Ectodermal cell (in vitro differentiated cells): ENCODE measurements around the gene ADAM8.
"Not testable (repeated sequence)": the region's sequence is repeated elsewhere in the genome, so short reads cannot be mapped to it uniquely, and the experiment has no call there.

Source experiments
- H3K27ac ChIP-seq: 2 replicates; pipeline ENCODE4 v1.7.0; 2013; ENCODE audit warnings: mild to moderate bottlenecking, low read depth, low read length; ENCODE audit not compliant: insufficient read depth, poor library complexity, severe bottlenecking
- H3K27me3 ChIP-seq: 2 replicates; pipeline ENCODE4 v1.7.0; 2013; ENCODE audit warnings: mild to moderate bottlenecking, low read length; ENCODE audit not compliant: insufficient read depth, control insufficient read depth, poor library complexity, severe bottlenecking
- H3K36me3 ChIP-seq: one replicate; pipeline ENCODE4 v1.7.0; 2013; ENCODE audit warnings: low read length; ENCODE audit not compliant: control insufficient read depth, insufficient read depth
- H3K4me1 ChIP-seq: one replicate; pipeline ENCODE4 v1.7.0; 2013; ENCODE audit warnings: low read length; ENCODE audit not compliant: control insufficient read depth, insufficient read depth
- H3K4me3 ChIP-seq: 2 replicates; pipeline ENCODE4 v1.7.0; 2013; ENCODE audit warnings: low read depth, low read length, control low read depth; ENCODE audit not compliant: insufficient read depth
- H3K9me3 ChIP-seq: 2 replicates; pipeline ENCODE4 v1.7.0; 2013; ENCODE audit warnings: mild to moderate bottlenecking, low read length, moderate library complexity; ENCODE audit not compliant: control insufficient read depth
- WGBS, 2 experiments: methylation state at CpG; one replicate each; pipeline ENCODE4 v1.1.7; 2013; ENCODE audit warnings: missing lambda C conversion rate in 2 of 2; 5-methylcytosine and 5-hydroxymethylcytosine counted together

The ADAM8 gene

DNA sequence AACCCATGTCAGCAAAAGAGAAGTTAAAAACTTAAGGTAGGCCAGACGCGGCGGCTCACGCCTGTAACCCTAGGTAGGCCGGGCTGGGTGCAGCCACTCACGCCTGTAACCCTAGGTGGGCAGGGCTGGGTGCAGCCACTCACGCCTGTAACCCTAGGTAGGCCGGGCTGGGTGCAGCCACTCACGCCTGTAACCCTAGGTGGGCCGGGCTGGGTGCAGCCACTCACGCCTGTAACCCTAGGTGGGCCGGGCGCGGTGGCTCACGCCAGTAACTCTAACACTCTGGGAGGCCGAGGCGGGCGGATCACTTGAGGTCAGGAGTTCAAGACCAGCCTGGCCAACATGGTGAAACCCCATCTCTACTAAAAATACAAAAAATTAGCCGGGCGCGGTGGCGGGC lies 54.9 kb downstream of the ADAM8 start:
- H3K27me3 ChIP-seq: peaks cover 13% of the 10 kb centered on the region
- not testable (repeated sequence) for H3K4me3 ChIP-seq, H3K27ac ChIP-seq, H3K36me3 ChIP-seq, H3K4me1 ChIP-seq, H3K9me3 ChIP-seq
- 83 to 92% methylated on average over 18 to 20 of the region's 22 CpGs for WGBS, 2 experiments

DNA sequence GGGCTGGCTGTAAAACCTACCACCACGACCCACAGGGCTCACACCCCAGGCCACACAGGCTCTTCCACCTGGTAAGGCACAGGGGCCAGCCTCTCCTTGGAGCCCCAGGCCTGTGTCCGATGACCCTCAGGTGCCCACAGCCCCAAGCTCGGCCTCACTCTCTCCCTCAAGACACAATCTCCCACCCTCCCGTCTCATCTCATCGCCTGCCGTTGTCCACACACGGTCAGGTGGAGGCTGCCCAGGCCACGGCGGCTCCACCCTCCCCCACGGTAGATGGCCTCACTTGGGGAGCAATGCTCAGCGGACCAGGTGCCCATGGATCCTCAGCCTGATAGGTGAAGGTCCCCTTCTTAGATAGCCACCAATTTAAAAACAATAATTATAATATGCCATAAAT lies 55.3 kb downstream of the ADAM8 start:
- Histone ChIP-seq H3K27ac (no peak overlapping the region), H3K9me3 (no peaks in the 10 kb centered on the region), H3K4me3 (no peak overlapping the region), H3K4me1 (no peaks in the 10 kb centered on the region), H3K27me3 (peaks cover 11% of the 10 kb centered on the region), H3K36me3 (no peaks in the 10 kb centered on the region)
- 91 to 97% methylated on average over 11 of the region's 11 CpGs for WGBS, 2 experiments

DNA sequence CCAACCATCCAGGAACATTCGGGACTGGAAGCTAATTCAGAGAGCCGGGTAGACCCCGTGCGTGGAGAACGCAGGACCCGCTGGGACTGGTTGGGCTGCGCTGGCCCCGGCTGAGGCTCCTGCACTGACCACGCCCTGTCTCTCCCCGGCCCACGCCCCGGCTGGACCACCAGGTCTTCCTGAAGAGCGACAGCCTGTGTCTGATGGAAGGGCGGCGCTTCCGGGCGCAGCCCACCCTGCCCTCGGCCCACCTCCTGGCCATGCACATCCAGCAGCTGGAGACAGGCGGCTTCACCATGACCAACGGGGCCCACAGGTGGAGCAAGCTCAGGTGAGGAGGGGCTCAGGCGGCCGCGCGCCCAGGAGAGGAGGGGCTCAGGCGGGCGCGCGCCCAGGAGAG lies 56.9 kb downstream of the ADAM8 start:
- WGBS, 2 experiments: 21 to 26% methylated on average over 28 of the region's 28 CpGs
- Histone ChIP-seq H3K9me3 (no peaks in the 10 kb centered on the region), H3K27me3 (peaks cover 10% of the 10 kb centered on the region), H3K4me3 (peak overlapping the region; percentile 14), H3K4me1 (no peaks in the 10 kb centered on the region), H3K36me3 (no peaks in the 10 kb centered on the region), H3K27ac (no peak overlapping the region)

DNA sequence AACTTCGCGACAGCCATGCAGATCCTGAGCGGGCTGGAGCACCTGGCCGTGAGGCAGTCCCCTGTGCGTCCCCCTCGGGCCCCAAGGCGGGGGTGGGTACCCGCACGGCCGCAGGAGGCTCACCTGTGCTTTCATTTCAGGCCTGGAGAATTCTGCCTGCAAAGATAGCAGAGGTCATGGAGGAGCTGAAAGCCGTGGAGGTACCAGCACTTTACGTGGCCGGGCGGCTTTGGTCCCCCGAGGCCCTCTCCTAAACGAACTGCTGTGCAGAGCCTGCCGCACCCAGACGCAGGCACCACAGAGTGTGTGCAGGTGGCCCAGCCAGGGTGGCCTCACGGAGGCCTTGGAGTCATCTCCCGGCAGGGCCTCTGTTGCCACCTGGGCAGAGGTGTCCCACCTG lies 57.8 kb downstream of the ADAM8 start:
- no peaks in the 10 kb centered on the region for H3K36me3 ChIP-seq
- H3K4me3 ChIP-seq: no peak overlapping the region
- WGBS, 2 experiments: 93 to 94% methylated on average over 20 of the region's 20 CpGs
- H3K4me1 ChIP-seq: no peaks in the 10 kb centered on the region
- peaks cover 10% of the 10 kb centered on the region for H3K27me3 ChIP-seq
- H3K9me3 ChIP-seq: no peaks in the 10 kb centered on the region
- H3K27ac ChIP-seq: no peak overlapping the region

DNA sequence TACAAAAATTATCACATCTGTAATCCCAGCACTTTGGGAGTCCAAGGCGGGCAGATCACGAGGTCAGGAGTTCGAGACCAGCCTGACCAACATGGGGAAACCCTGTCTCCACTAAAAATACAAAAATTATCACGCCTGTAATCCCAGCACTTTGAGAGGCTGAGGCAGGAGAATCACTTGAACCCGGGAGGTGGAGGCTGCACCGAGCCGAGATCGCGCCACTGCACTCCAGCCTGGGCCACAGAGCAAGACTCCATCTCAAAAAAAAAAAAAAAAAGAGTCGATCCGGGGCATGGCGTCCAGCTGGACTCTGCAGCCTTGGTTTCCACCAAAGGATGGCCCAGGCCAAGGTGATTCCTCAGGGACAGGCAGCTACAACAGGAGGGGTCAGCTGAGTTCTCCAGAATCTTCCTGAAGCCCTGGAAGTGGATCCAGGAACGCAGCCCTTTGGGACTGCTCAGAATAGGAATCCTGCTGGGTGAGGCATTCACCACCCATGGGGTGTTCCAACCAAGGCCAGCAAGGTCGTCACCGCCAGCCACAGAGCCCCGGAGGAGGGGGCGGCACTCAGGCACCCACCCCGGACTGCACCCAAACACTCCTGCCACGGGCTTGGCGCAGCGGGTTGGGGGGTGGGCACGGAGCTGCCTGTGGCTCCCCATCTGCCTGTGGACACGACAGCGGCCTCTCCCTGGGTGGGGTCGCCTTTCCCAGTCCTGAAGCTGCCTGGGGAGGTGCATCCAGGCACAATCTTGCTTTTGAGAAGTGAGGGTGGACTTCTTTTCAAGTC lies 58.7 kb downstream of the ADAM8 start:
- Histone ChIP-seq H3K4me1 (no peaks in the 10 kb centered on the region), H3K27me3 (peaks cover 10% of the 10 kb centered on the region), H3K9me3 (no peaks in the 10 kb centered on the region), H3K27ac (no peak overlapping the region), H3K36me3 (no peaks in the 10 kb centered on the region), H3K4me3 (no peak overlapping the region)
- WGBS, 2 experiments: 88 to 90% methylated on average over 25 of the region's 25 CpGs

DNA sequence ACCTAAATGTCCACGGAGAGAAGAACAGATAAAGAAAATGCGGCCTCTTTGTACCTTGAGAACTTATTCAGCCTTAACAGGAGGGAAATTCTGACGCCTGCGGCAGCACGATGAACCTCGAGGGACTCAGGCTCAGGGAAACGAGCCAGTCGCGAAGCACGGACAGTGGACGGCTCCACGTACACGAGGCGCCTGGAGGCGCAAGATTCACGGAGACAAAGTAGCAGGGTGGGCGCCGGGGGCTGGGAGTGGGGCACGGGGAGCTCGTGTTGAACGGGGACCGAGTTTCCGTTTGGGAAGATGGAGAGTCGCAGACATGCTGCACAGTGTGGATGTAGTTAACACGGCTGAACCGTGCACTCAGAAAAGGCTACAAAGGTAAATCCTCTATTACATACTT lies 59.9 kb downstream of the ADAM8 start:
- 90 to 92% methylated on average over 26 of the region's 26 CpGs for WGBS, 2 experiments
- no peak overlapping the region for H3K27ac ChIP-seq

DNA sequence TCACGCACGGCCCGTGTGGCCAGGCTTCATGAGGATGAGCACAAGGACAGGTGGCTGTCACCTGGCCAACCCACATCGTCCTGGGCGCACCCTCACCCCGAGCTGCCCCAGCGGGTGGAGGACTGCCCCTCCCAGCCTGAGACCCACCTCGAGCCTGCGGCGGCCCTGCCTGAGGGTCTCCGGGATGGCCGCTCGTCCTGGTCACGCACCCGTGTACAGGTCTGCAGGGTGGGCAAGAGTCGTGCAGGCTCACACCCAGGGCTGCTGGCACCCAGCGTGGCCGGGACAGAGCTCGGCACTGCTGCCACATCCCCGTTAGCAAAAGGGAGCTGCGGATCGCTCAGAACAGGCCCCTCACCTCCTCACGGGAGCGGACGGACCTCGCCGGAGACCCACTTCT lies 61.1 kb downstream of the ADAM8 start:
- Histone ChIP-seq H3K36me3 (no peaks in the 10 kb centered on the region), H3K4me1 (no peaks in the 10 kb centered on the region), H3K27me3 (peaks cover 10% of the 10 kb centered on the region), H3K9me3 (no peaks in the 10 kb centered on the region), H3K4me3 (no peak overlapping the region), H3K27ac (no peak overlapping the region)
- 95 to 96% methylated on average over 27 of the region's 27 CpGs for WGBS, 2 experiments

More for the DNA sequence above, 59.9 kb downstream of the ADAM8 start:
- Histone ChIP-seq H3K4me1 (no peaks in the 10 kb centered on the region), H3K27me3 (peaks cover 10% of the 10 kb centered on the region), H3K36me3 (no peaks in the 10 kb centered on the region), H3K9me3 (no peaks in the 10 kb centered on the region), H3K4me3 (no peak overlapping the region)

DNA sequence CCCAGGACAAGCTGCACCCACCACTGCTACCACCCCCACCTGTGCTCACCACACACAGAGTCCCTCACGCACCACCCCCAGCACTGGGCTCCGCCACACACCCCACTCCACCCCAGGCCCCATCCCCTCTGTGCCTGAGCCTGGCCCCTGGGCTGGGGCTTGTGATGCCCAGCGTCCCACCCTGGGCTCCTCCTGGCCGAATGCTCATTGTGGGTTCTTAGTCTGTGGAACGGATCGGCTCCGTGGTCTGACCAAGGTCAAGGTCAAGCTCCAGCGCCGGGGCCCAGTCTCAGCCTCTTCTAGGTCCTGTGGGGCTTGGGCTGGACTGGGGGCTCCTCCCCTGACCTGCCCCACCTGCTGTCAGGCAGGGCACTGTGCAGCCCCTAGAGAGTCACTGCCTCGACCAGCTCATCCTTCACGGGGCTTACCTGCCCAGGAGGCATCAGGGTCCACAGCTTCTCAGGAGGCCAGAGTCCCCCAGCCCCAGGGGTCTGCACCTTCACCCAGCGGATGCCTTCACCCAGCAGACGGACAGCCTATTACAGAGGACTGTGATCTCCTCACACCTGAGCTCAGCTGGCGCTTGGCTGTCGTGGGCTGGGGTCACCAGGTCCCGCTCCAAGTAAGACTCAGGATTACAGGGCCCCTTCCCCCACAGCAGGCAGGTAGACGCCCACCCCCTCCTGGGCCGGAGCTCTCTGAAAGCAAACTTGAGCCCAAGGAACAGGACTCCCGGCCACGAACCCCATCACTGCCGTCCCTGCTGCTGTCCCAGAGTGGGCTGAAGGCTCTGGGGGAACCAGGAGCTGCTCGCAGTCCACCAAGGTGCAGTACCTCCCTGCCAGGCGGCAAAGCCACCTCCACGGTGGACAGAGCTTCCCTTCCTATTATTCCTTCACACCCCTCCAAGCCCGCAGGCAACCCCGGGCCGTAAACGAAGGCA lies 61.9 kb downstream of the ADAM8 start:
- Histone ChIP-seq H3K36me3 (no peaks in the 10 kb centered on the region), H3K9me3 (no peaks in the 10 kb centered on the region), H3K27ac (no peak overlapping the region), H3K4me1 (no peaks in the 10 kb centered on the region), H3K4me3 (no peak overlapping the region), H3K27me3 (peaks cover 6% of the 10 kb centered on the region)
- 92 to 93% methylated on average over 28 of the region's 28 CpGs for WGBS, 2 experiments

DNA sequence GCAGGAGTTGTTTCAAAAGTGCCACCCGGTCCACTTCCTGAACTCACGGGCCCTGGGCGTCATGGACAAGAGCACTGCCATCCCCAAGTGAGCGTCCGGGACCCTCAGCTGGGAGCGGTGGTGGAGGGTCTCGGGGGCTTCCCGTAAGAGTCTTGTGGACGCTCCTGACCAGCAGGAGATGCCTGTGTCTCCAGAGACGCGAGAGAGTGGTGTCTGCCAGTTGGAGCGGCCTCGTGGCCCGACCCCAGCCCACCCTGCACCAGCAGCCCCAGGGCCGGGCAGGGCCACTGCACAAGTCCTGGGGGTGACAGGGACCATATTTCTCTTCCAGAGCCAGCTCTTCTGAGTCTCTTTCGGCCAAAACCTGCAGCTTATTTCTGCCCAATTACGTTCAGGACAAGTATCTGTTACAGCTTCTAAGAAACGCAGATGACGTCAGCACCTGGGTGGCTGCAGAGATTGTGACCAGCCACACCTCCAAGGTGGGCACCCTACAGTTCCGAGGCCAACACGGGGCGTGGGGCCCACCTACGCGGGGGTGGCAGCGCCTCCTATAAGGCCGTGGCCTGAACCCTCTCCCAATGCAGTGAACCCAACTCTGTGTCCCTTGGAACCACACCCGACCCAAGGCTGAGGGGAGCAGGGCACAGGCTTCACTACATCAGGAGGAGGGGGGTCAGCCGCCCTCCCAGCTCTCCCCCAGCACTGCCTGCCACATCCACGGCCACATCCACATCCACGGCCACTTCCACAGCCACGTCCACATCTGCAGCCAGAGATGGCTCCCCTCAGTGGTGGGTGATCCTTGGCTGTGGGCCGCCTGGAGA lies 62.8 kb downstream of the ADAM8 start:
- 90 to 91% methylated on average over 32 of the region's 32 CpGs for WGBS, 2 experiments

More for the DNA sequence above, 62.8 kb downstream of the ADAM8 start:
- H3K9me3 ChIP-seq: no peaks in the 10 kb centered on the region
- no peaks in the 10 kb centered on the region for H3K4me1 ChIP-seq
- H3K27ac ChIP-seq: no peak overlapping the region
- no peaks in the 10 kb centered on the region for H3K36me3 ChIP-seq
- no peaks in the 10 kb centered on the region for H3K27me3 ChIP-seq
- H3K4me3 ChIP-seq: no peak overlapping the region
